ENCODE data around the gene FOXN3. TPM values are rescaled to one million over a fixed set of nuclear protein-coding genes. Genes with fewer than 3 reads are reported as not detected.

FOXN3 gene
- total RNA-seq, 4 donors from 2014 or later, result 98.7 to 116 (median 103) TPM

DNA sequence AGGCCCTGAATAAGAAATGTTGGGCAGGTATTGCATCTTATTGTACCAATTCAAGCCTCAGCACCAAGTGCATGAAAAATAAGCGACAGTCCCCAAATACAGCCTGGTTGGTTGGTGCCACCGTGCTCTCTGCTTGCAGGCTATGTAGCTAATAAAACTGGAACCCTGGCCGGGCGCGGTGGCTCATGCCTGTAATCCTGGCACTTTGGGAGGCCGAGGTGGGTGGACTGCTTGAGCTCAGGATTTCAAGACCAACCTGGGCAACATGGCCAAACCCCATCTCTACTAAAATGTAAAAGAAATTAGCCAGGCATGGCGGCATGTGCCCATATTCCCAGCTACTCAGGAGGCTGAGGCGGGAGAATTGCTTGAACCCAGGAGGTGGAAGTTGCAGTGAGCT is 25.5 kb downstream of the FOXN3 start:
- H3K4me1 ChIP-seq, result peaks cover 0 to 26% (median 11%) of the 10 kb centered on the region in 4 donors
- H3K27ac ChIP-seq, result no peak overlapping the region

GRCh38 chr14:89391123-89391522 is 25.9 kb downstream of the FOXN3 start:
- peaks cover 0 to 31% (median 11%) of the 10 kb centered on the region in 4 donors for H3K4me1 ChIP-seq
- H3K36me3 ChIP-seq, result no peaks in the 10 kb centered on the region
- no peaks in the 10 kb centered on the region for H3K27me3 ChIP-seq
- TF ChIP-seq POLR2A (IDR thresholded peaks at IDR 0.05) (no peak), EP300 (IDR thresholded peaks at IDR 0.05) (no peak)
- TF ChIP-seq, protein P1, sequence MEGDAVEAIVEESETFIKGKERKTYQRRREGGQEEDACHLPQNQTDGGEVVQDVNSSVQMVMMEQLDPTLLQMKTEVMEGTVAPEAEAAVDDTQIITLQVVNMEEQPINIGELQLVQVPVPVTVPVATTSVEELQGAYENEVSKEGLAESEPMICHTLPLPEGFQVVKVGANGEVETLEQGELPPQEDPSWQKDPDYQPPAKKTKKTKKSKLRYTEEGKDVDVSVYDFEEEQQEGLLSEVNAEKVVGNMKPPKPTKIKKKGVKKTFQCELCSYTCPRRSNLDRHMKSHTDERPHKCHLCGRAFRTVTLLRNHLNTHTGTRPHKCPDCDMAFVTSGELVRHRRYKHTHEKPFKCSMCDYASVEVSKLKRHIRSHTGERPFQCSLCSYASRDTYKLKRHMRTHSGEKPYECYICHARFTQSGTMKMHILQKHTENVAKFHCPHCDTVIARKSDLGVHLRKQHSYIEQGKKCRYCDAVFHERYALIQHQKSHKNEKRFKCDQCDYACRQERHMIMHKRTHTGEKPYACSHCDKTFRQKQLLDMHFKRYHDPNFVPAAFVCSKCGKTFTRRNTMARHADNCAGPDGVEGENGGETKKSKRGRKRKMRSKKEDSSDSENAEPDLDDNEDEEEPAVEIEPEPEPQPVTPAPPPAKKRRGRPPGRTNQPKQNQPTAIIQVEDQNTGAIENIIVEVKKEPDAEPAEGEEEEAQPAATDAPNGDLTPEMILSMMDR (IDR thresholded peaks at IDR 0.05), result no peak
- H3K4me3 ChIP-seq, result no peak overlapping the region
- WGBS, 2 donors, result 83 to 88% methylated on average over 9 of the region's 9 CpGs
- DNase-seq (ENCODE audit: low spot score in 2 of 2), result no peak
- H3K27ac ChIP-seq, result no peak overlapping the region
- H3K9me3 ChIP-seq, result no peaks in the 10 kb centered on the region

More for the DNA sequence above, 25.5 kb downstream of the FOXN3 start:
- Histone ChIP-seq H3K27me3 (no peaks in the 10 kb centered on the region), H3K36me3 (no peaks in the 10 kb centered on the region), H3K9me3 (no peaks in the 10 kb centered on the region), H3K4me3 (no peak overlapping the region)
- DNase-seq (ENCODE audit: low spot score in 2 of 2), result no peak
- WGBS, 2 donors, result 84 to 92% methylated on average over 8 of the region's 8 CpGs
- no peak for TF ChIP-seq EP300 (IDR thresholded peaks at IDR 0.05)
- TF ChIP-seq, protein P1 (IDR thresholded peaks at IDR 0.05), result no peak
- no peak for TF ChIP-seq POLR2A (IDR thresholded peaks at IDR 0.05)

DNA sequence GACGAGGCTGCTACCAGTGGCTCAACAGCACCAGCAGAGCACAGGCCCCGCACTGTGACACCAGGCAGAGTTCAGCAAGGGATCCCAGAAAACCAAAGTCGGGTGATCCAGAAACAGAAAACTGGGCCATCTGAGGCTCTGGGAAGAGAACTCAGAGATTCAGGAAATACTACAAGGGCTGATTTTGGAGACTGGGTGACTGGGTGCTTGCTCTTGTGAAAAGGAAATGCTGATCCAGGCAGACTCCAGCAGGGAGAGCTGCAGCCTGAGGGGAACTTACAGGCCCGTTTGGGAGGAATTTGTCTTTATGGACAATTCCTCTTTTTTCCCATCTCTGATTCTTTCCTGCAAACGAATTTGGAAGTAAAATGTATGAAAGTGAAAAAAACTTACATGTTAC is 28.2 kb downstream of the FOXN3 start:
- WGBS, 2 donors, result 52 to 55% methylated on average over 5 of the region's 5 CpGs
- Histone ChIP-seq H3K4me3 (no peak overlapping the region), H3K27me3 (no peaks in the 10 kb centered on the region), H3K9me3 (no peaks in the 10 kb centered on the region), H3K4me1 (peaks cover 0 to 39% (median 11%) of the 10 kb centered on the region in 4 donors), H3K36me3 (no peaks in the 10 kb centered on the region), H3K27ac (no peak overlapping the region)
- TF ChIP-seq, protein P1 (IDR thresholded peaks at IDR 0.05), result peak in 3 of 5 experiments; percentile 11 to 26 (median 18)
- TF ChIP-seq EP300 (IDR thresholded peaks at IDR 0.05) (no peak), POLR2A (IDR thresholded peaks at IDR 0.05) (no peak)
- no peak for DNase-seq (ENCODE audit: low spot score in 2 of 2)

GRCh38 chr14:89387922-89388685 is 28.9 kb downstream of the FOXN3 start:
- TF ChIP-seq EP300 (IDR thresholded peaks at IDR 0.05) (no peak), POLR2A (IDR thresholded peaks at IDR 0.05) (no peak)
- TF ChIP-seq, protein P1 (IDR thresholded peaks at IDR 0.05), result no peak
- Histone ChIP-seq H3K36me3 (no peaks in the 10 kb centered on the region), H3K4me3 (no peak overlapping the region), H3K27me3 (no peaks in the 10 kb centered on the region), H3K9me3 (no peaks in the 10 kb centered on the region), H3K4me1 (peaks cover 0 to 39% (median 11%) of the 10 kb centered on the region in 4 donors), H3K27ac (no peak overlapping the region)
- DNase-seq (ENCODE audit: low spot score in 2 of 2), result no peak
- WGBS, 2 donors, result 93 to 97% methylated on average over 14 of the region's 15 CpGs

- Histone ChIP-seq H3K27me3 (no peaks in the 10 kb centered on the region), H3K4me3 (no peak overlapping the region), H3K9me3 (no peaks in the 10 kb centered on the region), H3K4me1 (peaks cover 0 to 31% (median 11%) of the 10 kb centered on the region in 4 donors), H3K36me3 (no peaks in the 10 kb centered on the region), H3K27ac (no peak overlapping the region)
- WGBS, 2 donors, result 76 to 79% methylated on average over 9 of the region's 9 CpGs
- no peak for DNase-seq (ENCODE audit: low spot score in 2 of 2)
- TF ChIP-seq, protein P1 (IDR thresholded peaks at IDR 0.05), result no peak
- TF ChIP-seq EP300 (IDR thresholded peaks at IDR 0.05) (no peak), POLR2A (IDR thresholded peaks at IDR 0.05) (no peak)
These were observed 30.7 kb downstream of the FOXN3 start for GRCh38 chr14:89386212-89386886.
